Stomach smooth muscle (tissue), 2 donors: ENCODE measurements around the gene ABCA4.

Experiments
- H3K27ac ChIP-seq: one replicate; pipeline ENCODE4 v1.7.0; 2013; ENCODE audit warnings: mild to moderate bottlenecking, low read length, inconsistent platforms
- H3K27me3 ChIP-seq, 2 donors: one replicate each; pipeline ENCODE4 v1.7.0; 2013; ENCODE audit warnings: low read length in 2 of 2; ENCODE audit not compliant: insufficient read depth in 2 of 2, control insufficient read depth in 1 of 2
- H3K36me3 ChIP-seq, 2 donors: one replicate each; pipeline ENCODE4 v1.7.0; 2013; ENCODE audit warnings: low read length in 2 of 2; ENCODE audit not compliant: control insufficient read depth in 2 of 2, insufficient read depth in 2 of 2
- H3K4me1 ChIP-seq: one replicate; pipeline ENCODE4 v1.7.0; 2013; ENCODE audit warnings: low read length; ENCODE audit not compliant: control insufficient read depth, insufficient read depth
- H3K4me3 ChIP-seq, 2 donors: one replicate each; pipeline ENCODE4 v1.7.0; 2013; ENCODE audit warnings: low read length in 2 of 2
- H3K9ac ChIP-seq, 2 donors: one replicate each; pipeline ENCODE4 v1.7.0; 2013; ENCODE audit warnings: low read length in 2 of 2, mild to moderate bottlenecking in 1 of 2
- H3K9me3 ChIP-seq, 2 donors: one replicate each; pipeline ENCODE4 v1.7.0; 2013; ENCODE audit warnings: low read length in 2 of 2; ENCODE audit not compliant: control insufficient read depth in 2 of 2
- donor health status: healthy.
- donor health status: Pancreatic carcinoma.

The ABCA4 gene

GRCh38 chr1:94115254-94115899 is 5.6 kb downstream of the ABCA4 start:
- Histone ChIP-seq H3K36me3 (no peaks in the 10 kb centered on the region), H3K4me1 (no peaks in the 10 kb centered on the region), H3K9me3 (no peaks in the 10 kb centered on the region), H3K9ac (no peak overlapping the region), H3K27ac (no peak overlapping the region), H3K27me3 (peaks cover 0 to 3% of the 10 kb centered on the region in 2 donors), H3K4me3 (no peak overlapping the region)

- Histone ChIP-seq H3K9ac (peak overlapping the region in 1 of 2 donors; percentile 21), H3K27me3 (peaks cover 0 to 2% of the 10 kb centered on the region in 2 donors), H3K4me3 (no peak overlapping the region), H3K27ac (no peak overlapping the region), H3K9me3 (no peaks in the 10 kb centered on the region), H3K36me3 (no peaks in the 10 kb centered on the region), H3K4me1 (no peaks in the 10 kb centered on the region)
Observed at GRCh38 chr1:94113589-94114226, 7.2 kb downstream of the ABCA4 start.

GRCh38 chr1:94111879-94112278 is 9.1 kb downstream of the ABCA4 start:
- Histone ChIP-seq H3K27me3 (no peaks in the 10 kb centered on the region), H3K27ac (no peak overlapping the region), H3K4me1 (no peaks in the 10 kb centered on the region), H3K9me3 (no peaks in the 10 kb centered on the region), H3K9ac (no peak overlapping the region), H3K4me3 (no peak overlapping the region), H3K36me3 (no peaks in the 10 kb centered on the region)

GRCh38 chr1:94110946-94111740 is 9.8 kb downstream of the ABCA4 start:
- Histone ChIP-seq H3K9me3 (no peaks in the 10 kb centered on the region), H3K27me3 (no peaks in the 10 kb centered on the region), H3K9ac (no peak overlapping the region), H3K27ac (no peak overlapping the region), H3K4me1 (no peaks in the 10 kb centered on the region), H3K4me3 (no peak overlapping the region), H3K36me3 (no peaks in the 10 kb centered on the region)

- Histone ChIP-seq H3K9me3 (no peaks in the 10 kb centered on the region), H3K4me3 (no peak overlapping the region), H3K36me3 (no peaks in the 10 kb centered on the region), H3K27me3 (no peaks in the 10 kb centered on the region), H3K27ac (no peak overlapping the region), H3K4me1 (no peaks in the 10 kb centered on the region), H3K9ac (no peak overlapping the region)
Observed at GRCh38 chr1:94110021-94110761, 10.8 kb downstream of the ABCA4 start.

GRCh38 chr1:94109478-94109877 is 11.5 kb downstream of the ABCA4 start:
- H3K9ac ChIP-seq = no peak overlapping the region
- H3K4me1 ChIP-seq = no peaks in the 10 kb centered on the region
- H3K27ac ChIP-seq = no peak overlapping the region
- no peaks in the 10 kb centered on the region for H3K27me3 ChIP-seq
- H3K36me3 ChIP-seq = no peaks in the 10 kb centered on the region
- H3K4me3 ChIP-seq = no peak overlapping the region
- no peaks in the 10 kb centered on the region for H3K9me3 ChIP-seq

GRCh38 chr1:94107141-94107540 is 13.8 kb downstream of the ABCA4 start:
- Histone ChIP-seq H3K36me3 (no peaks in the 10 kb centered on the region), H3K4me3 (no peak overlapping the region), H3K27ac (no peak overlapping the region), H3K27me3 (no peaks in the 10 kb centered on the region), H3K9ac (no peak overlapping the region), H3K9me3 (no peaks in the 10 kb centered on the region), H3K4me1 (no peaks in the 10 kb centered on the region)

- Histone ChIP-seq H3K9ac (no peak overlapping the region), H3K4me3 (no peak overlapping the region), H3K36me3 (no peaks in the 10 kb centered on the region), H3K4me1 (no peaks in the 10 kb centered on the region), H3K27ac (no peak overlapping the region), H3K27me3 (no peaks in the 10 kb centered on the region), H3K9me3 (no peaks in the 10 kb centered on the region)
Observed at GRCh38 chr1:94106716-94107115, 14.2 kb downstream of the ABCA4 start.

- H3K4me3 ChIP-seq = no peak overlapping the region
- no peaks in the 10 kb centered on the region for H3K27me3 ChIP-seq
- no peaks in the 10 kb centered on the region for H3K9me3 ChIP-seq
- no peak overlapping the region for H3K9ac ChIP-seq
- no peak overlapping the region for H3K27ac ChIP-seq
- H3K4me1 ChIP-seq = no peaks in the 10 kb centered on the region
- H3K36me3 ChIP-seq = no peaks in the 10 kb centered on the region
Observed at GRCh38 chr1:94105957-94106529, 14.9 kb downstream of the ABCA4 start.

GRCh38 chr1:94105581-94105952 is 15.4 kb downstream of the ABCA4 start:
- H3K4me3 ChIP-seq = no peak overlapping the region
- no peaks in the 10 kb centered on the region for H3K9me3 ChIP-seq
- H3K9ac ChIP-seq = no peak overlapping the region
- H3K4me1 ChIP-seq = no peaks in the 10 kb centered on the region
- H3K36me3 ChIP-seq = no peaks in the 10 kb centered on the region
- H3K27ac ChIP-seq = no peak overlapping the region
- H3K27me3 ChIP-seq = no peaks in the 10 kb centered on the region
